PC-9 (cell line): Measurements from ENCODE around the gene TAMALIN.

Experiments
- CTCF ChIP-seq: fragments of 200-600 bp; sonication (generic); conservative IDR thresholded peaks from 2 replicates; pipeline ENCODE4 v1.6.1; 2017; ENCODE audit warnings: mixed run types, antibody characterized with exemption, mild to moderate bottlenecking, moderate library complexity
- EZH2 ChIP-seq: fragments of 200-600 bp; sonication (generic); IDR thresholded peaks from 2 replicates; pipeline ENCODE4 v1.8.0; 2017; ENCODE audit warnings: antibody characterized with exemption, low read depth

GRCh38 chr12:51977320-51977753, 29.4 kb upstream of the TAMALIN start:
- TF ChIP-seq CTCF: no peak
- no peak for TF ChIP-seq EZH2
